ENCODE results near the gene TBC1D9.
"Not testable (repeated sequence)": the region's sequence is repeated elsewhere in the genome, so short reads cannot be mapped to it uniquely, and the experiment has no call there.

Gene TBC1D9

DNA sequence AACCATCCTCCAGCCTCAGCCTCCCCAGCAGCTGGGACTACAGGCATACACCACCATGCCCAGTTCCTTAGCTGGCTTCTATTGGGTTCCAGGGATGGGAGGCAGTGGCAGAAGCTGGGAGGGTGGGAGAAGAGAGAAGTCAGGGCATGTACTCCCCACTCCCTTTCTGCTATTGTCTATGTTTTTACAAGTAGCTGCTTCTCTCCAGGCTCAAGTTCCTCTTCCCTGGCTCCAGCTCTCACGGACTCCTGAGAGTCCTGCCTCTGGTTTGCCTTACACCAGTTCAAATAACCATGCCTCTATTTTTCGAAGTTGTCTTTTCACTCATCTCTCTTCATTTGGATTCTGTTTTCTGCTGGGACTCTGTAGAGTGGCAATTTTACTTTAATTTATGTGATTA, 2.9 kb downstream of the TBC1D9 start:
- no peak for DNase-seq (ENCODE audit: low read depth in 2 of 2)

DNA sequence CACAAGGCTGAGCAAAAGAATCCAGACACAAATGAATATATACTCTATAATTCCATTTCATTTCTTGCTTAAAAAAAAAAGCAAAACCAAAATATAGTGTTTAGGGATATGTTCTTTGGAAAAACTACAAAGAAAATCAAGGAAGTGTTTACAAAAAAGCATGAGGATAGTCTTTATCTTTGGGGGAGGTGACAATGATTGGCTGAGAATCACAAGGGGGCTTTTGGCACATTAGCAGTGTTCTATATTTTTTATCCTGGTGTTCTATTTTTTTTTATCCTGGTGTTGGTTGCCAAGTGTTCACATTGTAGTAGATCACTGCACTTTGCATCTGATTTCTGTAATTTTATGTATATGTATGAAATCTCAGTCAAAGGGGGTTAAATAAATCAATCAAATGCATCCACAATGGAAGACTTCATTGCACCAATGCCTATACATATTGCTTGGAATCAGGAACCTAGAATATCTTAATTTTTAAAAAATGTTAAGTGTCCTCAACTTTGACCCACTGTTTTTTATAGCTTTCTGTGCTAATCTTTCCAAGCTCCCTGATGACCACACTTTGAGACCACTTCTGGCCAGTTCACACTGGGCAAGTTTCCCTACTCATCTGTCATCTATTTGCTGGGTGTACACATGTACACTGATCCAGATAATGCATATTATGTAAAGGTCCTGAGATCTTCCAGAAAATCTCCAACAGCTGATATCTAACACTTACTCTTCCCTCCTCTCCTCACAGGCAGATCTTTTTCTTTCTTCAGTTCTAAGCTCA, 3.7 kb downstream of the TBC1D9 start:
- DNase-seq (ENCODE audit: low read depth in 2 of 2), result no peak

DNA sequence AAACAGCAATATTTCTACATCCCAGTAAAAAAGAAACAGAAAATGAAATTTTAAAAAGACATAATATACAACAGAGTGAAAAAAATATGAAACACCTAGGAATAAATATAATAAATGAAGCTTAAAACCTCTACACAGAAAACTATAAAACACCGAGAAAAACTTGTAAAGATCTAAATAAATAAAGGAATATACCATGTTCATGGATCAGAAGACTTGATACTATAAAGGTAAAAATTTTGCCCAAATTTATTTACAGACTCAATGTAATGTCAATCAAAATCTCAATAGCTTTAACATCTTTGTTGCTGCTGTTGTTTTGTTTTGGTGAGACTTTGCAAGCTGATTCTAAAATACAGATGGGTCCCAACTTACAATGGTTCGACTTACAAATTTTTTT, 5.7 kb downstream of the TBC1D9 start:
- no peak for DNase-seq (ENCODE audit: low read depth in 2 of 2)

DNA sequence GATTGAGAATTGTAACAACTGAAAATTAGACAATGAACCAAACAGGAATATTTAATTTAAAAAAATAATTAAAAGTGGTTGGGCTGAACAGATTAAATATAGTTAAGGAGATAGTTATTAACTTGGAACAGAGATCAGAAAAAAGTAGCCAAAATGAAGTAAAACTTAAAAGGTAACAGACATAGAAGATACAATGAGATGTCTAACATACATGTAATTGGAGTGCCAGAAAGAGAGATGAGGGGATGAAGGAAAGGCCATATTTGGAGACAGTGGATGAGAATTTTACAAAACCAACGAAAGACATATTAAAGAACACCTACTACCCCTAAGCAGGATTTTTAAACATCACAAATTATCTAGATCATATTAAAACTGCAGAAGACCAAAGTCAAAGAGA, 8.0 kb downstream of the TBC1D9 start:
- DNase-seq (ENCODE audit: low read depth in 2 of 2), result no peak

DNA sequence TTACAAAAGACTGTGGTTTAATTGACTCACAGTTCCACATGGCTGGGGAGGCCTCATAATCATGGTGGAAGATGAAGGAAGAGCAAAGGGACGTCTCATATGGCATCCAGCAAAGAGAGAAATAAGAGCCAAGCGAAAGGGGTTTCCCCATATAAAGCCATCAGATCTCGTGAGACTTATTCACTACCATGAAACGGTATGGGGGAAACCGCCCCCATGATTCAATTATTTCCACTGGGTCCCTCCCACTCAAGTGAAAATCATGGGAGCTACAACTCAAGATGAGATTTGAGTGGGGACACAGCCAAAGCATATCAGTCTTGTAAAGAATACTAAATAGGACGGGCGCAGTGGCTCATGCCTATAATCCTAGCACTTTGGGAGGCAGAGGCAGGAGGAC, 9.6 kb downstream of the TBC1D9 start:
- DNase-seq (ENCODE audit: low read depth in 2 of 2), result not testable (repeated sequence)

DNA sequence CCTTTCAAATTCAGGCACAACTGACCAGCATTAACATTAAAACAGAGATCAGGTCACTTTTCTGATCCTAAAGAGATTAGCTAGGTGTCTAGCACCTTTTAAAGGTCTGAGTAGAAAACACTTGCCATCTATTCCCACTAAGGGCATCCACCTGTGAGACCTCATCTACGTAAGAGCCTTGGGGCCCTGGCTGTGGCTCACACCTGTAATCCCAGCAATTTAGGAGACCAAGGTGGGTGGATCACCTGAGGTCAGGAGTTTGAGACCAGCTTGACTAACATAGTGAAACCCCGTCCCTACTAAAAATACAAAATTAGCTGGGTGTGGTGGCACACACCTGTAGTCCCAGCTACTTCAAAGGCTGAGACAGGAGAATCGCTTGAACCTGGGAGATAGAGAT, 11.8 kb downstream of the TBC1D9 start:
- no peak for DNase-seq (ENCODE audit: low read depth in 2 of 2)

DNA sequence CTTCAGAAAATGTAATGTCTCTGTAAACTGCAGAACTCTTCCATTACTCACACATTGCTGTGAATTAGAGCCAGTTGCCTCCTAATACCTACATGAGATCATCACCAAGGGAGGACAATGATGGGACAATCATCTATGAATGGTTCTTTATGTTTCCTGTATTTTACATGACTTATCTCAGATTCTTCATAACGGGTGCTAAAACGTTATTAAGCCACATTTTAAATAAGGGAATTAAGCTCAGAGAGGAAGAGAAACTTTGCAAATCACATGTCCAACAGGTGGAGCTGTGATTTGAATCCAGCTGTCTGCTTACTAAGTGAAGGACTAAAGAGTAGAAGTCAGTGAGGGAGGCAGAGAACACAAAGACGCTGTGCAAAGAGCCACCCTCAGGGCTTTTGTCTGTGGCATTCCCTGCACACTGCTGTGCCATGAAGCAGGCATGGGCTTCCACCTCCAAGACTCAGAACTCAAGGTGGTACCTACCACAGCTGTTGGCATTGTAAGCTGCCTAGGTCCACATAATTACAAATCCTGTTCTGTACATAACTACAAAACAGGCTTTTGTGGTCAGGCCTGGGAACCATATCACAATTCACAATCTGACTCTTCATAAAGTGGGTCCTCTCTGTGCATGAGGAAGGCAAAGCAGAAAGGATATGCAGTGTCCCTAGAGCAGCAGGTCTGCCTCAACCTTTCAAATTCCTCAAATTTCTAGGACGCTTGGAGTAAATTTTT, 12.8 kb downstream of the TBC1D9 start:
- no peak for DNase-seq (ENCODE audit: low read depth in 2 of 2)

DNA sequence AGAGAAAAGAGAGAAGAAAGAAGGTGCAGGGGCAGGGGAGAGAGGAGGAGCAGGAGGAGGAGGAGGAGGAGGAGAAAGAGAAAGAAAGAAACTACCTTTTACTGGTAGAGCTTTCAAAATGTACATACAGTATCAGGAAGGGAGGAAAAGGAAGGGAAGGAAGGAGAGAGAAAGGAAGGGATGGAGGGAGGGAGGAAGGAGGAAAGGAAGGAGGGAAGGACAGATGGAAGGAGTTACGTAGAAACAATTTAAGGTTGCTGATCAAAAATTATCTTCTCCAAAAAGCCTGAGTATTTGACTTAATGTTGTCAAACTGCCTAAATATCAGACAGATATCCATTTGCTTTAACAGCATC, 13.4 kb downstream of the TBC1D9 start:
- no peak for DNase-seq (ENCODE audit: low read depth in 2 of 2)

DNA sequence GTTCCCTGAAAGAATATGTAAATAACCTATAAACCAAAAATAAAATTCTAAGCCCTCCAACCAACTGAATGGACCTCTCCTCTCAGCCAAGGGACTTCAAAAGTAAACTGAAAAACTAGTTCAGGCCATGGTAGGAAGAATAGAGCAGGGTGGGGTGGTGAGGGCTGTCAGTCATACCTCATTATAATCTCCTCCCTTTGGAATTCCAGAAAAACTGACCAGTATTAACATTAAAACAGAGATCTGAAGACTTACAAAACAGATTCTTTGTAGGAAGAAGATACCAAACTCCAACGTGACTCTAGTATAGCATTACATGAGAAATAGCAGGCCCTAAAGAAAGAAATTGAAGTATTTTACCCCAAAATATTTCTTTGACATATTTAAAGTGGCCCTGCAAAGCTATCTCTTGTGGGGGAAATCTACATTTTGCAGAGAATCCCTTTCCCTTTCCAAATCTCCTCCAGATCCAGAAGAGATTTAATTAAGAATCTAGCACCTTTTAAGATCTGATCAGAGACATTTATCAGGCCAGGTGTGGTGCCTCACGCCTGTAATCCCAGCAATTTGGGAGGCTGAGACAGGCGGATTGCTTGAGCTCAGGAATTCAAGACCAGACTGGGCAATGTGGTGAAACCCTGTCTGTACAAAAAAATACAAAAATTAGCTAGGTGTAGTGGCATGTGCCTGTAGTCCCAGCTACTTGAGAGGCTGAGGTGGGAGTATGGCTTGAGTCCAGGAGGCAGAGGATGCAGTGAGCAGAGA, 15.1 kb downstream of the TBC1D9 start:
- DNase-seq (ENCODE audit: low read depth in 2 of 2), result no peak

DNA sequence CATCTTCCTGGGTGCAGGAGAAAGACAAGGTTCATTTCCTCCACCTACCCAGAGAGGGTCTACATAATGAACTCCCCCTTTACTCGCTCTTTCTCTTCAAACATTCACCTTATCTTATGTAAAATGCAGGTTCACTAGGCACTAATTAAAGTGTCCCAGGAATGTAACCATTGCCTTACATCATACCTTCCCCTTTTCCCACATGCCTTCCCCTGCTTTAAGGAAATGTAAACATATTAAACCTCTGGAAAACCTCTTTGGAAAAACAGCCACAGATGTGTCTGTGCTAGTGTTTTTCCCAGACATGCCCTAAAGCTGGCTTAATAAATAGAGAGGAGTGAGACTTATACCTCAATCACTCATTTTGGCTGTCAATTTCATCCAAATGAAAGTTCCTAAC, 15.8 kb downstream of the TBC1D9 start:
- no peak for DNase-seq (ENCODE audit: low read depth in 2 of 2)

DNA sequence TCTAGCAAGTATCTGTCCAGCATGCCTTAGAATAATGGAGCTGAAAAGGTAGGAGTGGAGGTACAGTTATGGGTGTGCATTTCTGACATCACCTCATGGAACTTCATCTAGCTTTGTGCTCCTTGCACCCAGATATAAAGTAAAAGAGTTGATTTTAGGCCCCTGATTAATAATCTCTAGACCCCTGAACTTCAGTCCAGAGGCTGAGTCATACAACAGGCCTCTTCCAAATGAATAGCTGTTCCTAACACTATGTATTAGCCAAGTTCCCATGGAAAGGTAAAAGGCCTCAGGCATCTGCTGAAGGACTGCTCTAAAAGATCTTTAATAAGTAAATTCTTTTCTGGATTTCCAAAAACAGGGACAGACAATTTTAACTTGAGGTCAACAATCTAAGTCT, 16.2 kb downstream of the TBC1D9 start:
- DNase-seq (ENCODE audit: low read depth in 2 of 2), result no peak

DNA sequence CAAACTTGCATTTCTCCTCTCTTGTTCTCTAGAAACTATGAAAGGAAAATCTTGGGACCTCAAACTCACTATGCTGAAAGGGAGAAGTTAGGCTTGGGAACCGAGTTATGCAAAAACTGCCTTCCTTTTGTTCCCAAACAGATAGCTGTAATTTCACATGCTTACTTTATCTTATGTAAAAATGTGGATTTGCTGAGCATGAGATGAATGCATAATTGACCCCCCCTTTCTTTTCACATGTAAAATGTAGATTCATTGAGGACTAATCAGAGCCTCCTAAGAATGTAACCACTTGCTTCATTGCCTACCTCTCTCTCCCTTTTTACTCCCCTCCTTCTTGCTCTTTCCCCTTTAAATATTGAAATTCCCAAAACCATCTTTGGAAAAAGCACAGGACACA, 18.0 kb downstream of the TBC1D9 start:
- DNase-seq (ENCODE audit: low read depth in 2 of 2), result no peak

DNA sequence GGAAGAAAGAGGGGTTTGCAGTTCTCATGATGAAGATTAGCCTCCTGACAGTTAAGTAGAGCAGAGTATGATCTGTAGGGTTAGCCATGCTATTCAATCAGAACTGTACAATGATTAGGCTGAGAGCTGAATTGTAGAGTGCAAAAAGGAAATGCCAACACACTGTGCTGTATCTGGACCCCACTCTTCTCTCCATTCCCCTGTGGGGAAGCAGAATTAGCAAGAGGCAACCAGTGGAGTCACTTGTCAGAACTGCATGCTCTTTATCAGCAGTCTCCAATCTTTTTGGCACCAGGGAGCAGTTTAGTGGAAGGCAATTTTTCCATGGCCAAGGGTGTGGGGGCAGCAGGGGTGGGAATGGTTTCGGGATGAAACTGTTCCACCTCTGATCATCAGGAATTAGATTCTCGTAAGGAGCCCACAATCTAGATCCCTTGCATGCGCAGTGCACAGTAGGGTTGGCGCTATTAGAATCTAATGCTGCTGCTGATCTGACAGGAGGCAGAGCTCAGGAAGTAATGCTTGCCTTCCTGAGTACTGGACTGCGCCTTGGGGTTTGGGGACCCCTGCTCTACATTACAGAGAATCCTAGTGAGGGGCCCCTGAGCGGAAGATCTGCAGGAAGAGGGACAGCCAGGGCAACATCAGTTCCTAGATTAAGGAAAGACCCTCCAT, 19.4 kb downstream of the TBC1D9 start:
- no peak for DNase-seq (ENCODE audit: low read depth in 2 of 2)

DNA sequence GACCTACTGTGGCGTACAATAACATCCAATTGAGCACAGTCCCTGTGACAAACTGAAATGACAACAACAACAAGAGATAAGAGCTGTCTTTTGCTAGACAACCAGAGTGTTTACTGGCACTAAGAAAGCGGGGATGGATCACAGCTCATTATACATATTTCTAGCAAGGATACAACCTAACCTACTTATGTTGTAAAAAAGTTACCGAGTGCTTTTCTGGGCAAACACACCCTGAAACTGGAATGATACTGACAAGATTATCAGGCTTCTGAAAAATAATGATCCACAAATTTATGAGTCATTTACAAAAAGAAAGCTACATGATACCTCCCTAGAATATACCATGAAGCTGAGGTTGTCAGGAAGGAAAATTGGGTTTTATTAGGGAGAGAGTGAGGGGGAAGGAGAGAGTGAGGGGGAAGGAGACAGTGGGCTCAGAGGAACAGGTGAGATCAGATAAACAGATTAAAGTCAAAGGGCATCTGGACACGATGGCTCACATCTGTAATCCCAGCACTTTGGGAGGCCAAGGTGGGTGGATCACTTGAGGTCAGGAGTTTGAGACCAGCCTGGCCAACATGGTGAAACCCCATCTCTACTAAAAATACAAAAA, 20.3 kb downstream of the TBC1D9 start:
- DNase-seq (ENCODE audit: low read depth in 2 of 2), result no peak

DNA sequence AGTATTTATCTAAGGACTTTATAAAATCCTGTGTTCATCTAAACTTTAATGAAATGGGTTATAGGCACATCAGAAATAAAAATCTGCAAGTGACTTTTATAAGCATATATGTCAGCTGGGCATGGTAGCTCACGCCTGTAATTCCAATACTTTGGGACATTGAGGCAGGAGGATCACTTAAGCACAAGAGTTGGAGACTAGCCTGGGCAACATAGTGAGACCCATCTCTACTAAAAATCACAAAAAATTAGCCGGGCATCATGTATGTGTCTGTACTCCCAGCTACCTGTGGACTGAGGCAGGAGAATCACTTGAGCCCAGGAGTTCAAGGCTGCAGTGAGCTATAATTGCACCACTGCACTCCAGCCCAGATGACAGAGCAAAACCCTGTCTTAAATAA, 20.9 kb downstream of the TBC1D9 start:
- no peak for DNase-seq (ENCODE audit: low read depth in 2 of 2)

DNA sequence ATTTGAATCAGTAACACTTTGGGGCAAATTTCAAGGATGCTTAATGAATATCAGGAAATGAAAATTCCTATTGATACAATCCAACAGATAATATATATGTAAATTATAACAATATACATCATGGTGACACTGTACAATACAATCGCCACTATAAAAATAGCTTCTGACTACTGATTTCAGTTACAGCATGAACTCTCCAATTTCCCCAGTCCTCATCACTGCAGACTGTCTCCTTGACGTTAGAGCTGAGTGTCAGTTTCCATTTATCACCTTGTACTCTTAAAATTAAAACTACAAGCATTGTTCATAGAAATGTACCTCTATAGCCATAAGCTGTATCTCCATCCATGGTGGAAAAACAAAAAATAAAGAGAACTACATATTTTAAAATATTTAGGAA, 23.4 kb downstream of the TBC1D9 start:
- no peak for DNase-seq (ENCODE audit: low read depth in 2 of 2)

DNA sequence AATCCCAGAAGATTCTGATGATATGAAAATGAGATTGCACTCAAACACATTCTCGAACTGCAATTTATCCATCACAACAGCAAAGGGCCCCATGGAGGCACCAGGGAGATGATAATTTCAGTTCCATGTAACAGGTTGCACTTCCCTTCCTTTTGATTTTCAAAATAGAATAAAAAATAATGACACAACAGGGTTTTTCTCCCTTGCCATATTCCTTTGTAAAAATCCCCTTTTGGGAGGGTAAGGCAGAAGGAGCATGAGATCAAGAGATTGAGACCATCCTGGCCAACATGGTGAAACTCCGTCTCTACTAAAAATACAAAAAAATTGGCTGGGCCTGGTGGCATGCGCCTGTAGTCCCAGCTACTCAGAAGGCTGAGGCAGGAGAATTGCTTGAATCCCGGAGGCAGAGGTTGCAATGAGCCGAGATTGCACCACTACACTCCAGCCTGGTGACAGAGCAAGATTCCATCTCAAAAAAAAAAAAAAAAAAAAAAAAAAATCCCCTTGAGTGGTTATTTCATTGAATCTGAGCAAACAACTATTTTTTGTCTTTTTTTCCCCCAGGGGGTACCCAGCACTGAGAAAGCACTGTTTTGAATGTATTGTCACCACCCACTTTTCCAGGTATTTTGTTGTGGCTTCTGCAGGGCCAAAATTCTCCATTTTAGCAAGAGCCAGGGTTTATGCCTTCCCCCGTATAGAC, 26.7 kb downstream of the TBC1D9 start:
- no peak for DNase-seq (ENCODE audit: low read depth in 2 of 2)

DNA sequence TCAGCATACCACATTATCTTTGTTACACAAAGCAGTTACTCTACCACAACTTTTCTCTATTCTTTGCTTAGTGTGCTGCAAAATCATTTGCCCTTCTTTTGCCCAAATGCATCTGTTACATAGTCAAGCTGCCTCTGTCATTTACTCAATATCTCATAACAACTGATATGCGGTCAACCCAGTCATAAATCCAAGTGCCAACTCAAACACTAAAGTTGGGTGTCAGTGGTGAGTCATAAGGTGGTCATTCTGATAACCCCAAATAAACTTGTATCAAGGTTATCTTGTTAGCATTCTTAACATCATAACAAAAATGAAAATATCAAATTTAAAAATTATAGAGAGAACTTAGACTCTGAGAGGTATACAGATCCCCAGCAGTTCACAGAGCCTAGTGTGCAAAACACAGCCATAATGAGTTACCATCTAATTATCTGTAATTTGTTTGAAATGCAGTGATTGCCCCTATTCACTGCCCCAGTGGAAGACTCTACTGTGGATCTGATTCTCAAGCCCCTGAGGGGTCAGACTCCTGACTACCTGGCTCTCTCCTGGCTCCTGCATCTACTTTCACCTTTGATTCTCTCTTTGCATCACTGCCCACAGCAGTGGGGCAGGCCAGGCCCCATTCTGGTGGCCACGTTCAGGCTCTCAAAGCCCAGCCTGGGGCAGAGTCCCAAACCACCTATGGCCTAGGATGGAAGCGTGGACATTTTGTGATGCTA, 29.2 kb downstream of the TBC1D9 start:
- no peak for DNase-seq (ENCODE audit: low read depth in 2 of 2)

DNA sequence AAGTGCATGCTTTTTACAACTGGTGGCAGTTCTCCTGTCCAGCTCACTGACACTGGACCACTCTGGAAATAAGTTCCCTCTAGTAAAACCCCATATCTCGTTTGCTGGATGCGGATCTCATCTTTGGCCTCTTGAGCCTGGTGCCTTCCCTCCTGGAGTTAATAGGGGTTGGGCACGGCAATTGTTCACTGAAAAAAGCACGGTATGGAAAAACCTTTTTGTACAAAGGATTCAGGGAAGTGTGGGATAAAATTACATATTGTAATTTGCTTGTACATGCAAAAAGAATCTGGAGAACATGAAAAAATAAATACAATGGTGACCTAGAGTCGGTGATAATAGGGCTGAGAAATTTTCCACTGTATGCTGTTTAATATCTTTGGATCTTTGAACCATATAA, 30.6 kb downstream of the TBC1D9 start:
- no peak for DNase-seq (ENCODE audit: low read depth in 2 of 2)

DNA sequence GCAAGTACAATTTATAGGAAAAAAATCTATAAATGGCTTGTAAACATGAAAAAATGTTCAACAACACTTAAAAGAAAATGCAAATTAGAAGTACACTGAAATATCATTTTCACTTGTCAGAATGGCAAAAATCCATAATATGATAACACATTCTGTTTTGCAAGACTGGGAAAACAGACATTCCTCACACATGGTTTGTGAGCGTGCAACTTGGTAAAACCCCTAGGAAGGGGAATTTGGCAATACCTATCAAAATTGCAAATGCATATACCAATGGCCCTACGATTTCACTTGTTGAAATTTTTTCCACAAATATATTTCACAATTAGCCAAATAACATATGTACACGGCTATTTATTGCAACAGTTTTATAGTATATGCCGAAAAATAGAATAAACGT, 31.4 kb downstream of the TBC1D9 start:
- no peak for DNase-seq (ENCODE audit: low read depth in 2 of 2)
